Esophagus mucosa (tissue), 1 donor: ENCODE data around the gene FAM3C. TPM values are rescaled to one million over a fixed set of nuclear protein-coding genes. Genes with fewer than 3 reads are reported as not detected.

Experiments used
- ATAC-seq: fragments of 200-7000 bp; cut with Tn5 transposase; one replicate; pipeline ENCODE4 v1.9.1; 2020
- total RNA-seq: library from RNA; stranded (reverse); gene quantifications from one replicate; pipeline ENCODE4 v1.2.4, GENCODE V29; 2023
- donor health status: DM: yes; HTN: yes; CAD: no.

Gene FAM3C
- total RNA-seq, 1 donor from 2014 or later = 36.7 TPM

DNA sequence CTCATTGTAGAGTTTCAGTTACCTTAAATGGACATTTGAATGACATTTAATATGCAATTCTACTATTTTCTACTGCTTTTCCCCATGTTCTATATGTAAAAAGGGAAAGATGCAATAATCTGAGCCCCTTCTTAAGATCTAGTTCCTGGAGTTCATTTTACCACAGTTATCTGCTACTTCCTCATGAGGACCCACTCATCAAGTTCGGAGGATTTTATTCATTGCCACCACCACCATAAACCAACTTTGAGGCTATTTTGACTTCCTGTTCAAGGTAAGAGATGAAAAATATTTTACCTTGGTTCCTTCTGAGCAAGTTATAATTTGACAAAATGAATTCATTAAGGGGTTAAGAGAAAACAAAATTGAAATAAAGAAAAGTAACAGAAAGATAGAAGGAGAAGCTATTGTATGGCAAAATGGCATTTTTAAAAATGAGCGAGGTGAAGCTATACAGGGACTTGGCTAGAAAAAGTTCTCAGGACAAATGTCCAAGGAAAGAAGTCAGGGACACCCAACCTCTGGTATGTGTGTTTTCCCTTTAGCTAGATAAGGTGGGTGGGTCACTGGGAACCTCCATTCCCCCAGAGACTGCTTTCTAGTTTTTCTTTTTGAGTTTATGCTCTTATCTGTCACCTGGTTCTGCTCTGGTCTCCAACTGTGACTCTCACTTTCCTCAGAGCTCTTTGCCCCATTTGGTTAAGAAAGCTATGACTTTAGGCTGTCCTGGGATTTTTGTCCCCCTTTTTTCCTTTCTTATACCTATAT lies 14.9 kb upstream of the FAM3C start:
- ATAC-seq = no peak

DNA sequence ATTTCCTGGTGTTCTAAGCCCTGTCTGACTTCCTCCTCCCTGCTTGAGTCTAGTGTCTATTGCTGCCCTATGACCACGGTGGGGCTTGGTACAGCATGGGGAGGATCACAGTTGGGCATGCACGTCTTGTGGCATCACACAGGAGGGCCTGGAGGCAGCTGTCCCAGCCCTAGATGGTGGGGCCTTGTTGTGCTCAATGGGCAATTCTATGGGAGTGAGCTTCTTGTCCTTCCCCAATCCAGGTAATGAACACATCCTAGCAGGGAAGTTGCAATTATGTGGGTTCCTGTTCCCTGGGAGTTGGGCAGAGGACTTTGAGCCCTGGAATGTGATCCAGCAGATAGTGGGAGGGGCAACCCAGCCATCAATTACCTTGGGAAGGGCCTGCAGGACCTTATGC lies 10.8 kb upstream of the FAM3C start:
- ATAC-seq = no peak

DNA sequence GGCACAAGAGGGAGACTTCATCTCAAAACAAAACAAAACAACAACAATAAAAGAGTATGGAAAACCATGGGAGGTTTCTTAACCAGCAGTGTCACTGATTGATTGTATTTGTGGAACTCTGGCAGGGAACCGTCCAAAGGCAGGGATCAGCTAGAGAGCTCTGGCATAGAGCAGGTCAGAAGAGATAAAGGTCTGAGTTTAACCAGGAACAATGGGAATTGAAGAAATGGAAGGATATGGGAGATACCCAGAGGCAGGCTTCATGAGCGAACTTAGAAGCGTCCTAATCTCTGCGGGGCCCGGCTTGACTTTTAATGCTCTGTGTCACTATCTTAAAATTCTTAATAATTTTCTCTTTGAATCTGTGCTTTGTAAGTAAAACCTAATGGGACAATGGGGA lies 10.4 kb upstream of the FAM3C start:
- no peak for ATAC-seq

DNA sequence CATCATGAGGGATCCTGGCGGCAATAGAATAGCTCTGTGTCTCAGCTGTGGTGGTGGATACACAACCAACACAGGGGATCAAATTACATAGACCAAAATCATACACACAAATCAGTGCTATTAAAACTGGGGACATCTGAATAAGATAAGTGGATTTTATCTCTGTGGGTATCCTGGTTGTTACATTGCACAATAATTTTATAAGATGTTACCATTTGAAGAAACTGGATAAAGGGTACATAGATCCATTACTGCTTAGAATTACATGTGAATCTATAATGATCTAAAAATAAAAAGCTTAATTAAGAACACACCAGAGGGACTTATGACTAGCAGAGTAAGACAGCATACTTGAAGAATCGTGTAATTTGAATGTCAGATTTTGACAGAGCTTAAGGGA lies 8.2 kb upstream of the FAM3C start:
- no peak for ATAC-seq

DNA sequence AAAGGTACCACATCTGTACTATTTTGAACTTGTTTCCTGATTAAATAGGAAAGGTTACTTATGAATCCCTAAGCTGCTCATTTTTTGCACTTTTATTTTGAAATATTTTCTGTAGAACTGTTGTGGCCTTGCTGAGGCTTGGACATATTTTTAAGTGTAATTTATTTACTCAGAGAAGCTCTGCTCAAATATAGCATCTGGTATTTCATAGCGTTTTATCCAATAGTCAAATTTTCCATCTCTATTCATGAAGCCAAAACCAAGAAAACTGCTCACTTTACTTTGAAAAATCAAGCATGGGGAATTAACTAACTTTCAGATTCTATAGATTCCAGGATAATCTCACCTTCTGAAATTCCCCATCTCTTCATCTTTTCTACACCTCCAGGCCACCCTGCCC lies 6.6 kb upstream of the FAM3C start:
- no peak for ATAC-seq

DNA sequence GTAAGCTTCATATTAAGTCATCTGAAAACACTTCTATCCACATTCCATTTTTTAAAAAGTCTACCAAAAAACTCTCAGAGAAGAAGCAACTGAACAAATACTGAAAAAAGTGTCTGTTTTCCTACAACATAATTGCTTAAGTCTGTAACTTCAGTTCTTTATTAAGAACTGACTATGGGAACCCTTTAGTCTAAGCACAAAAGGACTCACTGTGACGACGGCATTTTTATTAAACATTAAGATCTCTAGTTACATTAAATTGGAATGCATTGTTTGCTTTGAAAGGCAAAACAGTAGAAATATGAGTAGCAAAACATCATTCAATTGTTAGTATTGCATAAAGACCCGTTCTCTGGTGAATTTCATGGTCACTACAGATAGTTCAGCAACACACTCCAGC lies 5.8 kb upstream of the FAM3C start:
- no peak for ATAC-seq

DNA sequence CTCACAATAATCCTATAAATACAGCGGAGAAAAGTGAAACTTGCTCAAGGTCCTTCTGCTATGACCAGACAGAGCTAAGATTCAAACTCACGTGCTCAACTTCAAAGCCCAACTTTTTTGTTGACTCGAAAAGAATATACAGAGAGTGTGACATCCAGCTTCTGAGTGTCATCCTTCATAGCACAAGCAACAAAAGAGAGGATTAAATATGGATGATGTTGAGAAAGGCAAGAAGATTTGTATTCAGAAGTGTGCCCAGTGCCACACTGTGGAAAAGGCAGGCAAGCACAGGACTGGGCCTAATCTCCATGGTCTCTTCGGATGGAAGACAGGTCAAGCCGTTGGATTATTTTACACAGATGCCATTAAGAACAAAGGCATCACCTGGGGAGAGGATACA lies 2.1 kb upstream of the FAM3C start:
- no peak for ATAC-seq

DNA sequence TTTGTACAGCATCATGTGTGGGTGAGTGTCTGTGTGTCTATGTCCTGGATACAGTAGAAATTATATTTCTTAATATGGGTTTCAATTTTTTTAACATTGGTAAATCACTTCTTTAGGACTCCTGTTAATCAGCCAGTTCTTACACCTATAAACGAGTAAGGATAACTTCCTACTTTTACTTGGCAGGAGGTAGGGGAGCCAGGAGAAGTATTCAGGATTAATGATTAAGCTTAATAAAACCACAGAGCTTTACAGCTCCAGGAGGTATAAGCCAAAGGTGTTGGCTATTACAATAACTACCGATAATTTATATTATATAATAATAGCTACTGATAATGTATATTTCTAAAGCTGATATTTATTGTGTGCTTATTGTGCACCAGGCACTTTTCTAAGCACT lies 1.7 kb upstream of the FAM3C start:
- ATAC-seq = no peak

DNA sequence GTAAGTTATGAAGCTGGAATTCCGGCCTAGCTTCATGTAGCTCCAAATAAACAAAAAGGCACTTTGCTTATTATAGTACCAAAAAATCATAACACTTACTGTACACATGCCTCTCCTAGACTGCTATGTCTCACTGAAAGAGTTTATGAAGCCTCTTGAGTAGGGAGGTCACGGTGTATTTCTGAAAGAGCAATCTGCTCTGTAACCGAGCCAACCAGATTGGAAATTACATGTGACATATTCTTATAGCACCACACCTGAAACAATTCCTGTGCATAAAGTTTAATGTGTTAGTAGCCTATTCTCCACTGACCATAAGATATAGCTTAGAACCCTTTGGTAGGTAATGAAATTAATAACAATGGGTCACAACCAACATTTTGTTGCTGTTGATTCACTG lies 1.3 kb upstream of the FAM3C start:
- ATAC-seq = no peak

DNA sequence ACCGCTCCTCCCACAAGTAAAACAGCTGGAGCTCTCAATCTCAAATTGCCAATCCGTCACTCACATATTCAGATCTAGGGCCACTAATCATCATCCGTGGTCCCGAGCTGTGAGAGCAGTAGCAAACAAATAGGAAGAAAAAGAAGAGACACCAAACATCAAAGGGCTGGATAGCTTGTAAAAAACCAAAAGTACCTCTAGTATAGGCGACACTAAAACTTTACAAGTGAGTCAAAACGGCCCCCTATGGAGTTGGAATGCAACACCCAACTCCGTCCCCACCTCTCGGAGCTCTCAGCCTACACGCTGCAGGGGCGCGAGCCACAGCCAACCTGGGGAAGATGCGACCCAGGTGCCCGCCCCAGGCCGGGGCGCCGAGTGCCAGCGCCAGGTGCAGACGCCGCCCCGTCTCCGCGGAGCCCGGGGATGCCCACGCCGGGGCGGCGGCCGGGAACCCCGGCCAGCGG lies 581 bp downstream of the FAM3C start:
- peak; percentile 46 for ATAC-seq

DNA sequence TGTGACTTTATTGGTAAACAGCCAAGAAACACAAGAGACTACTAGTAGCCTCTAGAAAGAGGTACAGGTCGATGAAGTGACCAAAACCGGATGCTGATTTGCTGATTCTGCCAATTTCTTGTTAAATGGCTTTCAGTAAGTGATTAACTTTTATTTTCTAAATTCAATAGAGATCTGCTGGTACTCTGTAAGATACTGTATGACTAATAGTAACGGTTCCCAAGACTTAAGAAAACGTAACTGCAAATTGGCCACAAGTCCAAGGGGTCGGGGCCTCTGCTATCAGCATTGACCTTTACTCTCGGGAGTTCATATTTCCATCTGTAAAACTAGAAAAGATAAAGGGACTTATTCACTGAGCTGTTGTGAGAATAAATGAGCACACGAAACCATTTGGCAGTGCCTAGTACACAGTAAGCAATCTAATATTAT lies 1.4 kb downstream of the FAM3C start:
- no peak for ATAC-seq

DNA sequence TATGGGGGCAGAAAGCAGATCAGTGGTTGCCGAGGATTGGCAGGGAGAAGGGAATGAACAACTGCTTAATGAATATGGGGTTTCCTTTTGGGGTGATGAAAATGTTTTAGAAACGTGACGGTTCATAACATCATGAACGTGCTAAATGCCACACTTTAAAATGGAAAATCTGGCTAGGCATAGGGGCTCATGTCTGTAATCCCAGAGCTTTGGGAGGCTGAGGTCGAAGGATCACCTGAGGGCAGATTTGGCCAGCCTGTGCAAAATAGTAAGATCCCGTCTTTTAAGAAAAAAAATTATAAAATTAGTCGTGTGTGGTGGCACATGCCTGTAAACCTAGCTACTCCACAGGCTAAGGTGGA lies 3.1 kb downstream of the FAM3C start:
- ATAC-seq = no peak

DNA sequence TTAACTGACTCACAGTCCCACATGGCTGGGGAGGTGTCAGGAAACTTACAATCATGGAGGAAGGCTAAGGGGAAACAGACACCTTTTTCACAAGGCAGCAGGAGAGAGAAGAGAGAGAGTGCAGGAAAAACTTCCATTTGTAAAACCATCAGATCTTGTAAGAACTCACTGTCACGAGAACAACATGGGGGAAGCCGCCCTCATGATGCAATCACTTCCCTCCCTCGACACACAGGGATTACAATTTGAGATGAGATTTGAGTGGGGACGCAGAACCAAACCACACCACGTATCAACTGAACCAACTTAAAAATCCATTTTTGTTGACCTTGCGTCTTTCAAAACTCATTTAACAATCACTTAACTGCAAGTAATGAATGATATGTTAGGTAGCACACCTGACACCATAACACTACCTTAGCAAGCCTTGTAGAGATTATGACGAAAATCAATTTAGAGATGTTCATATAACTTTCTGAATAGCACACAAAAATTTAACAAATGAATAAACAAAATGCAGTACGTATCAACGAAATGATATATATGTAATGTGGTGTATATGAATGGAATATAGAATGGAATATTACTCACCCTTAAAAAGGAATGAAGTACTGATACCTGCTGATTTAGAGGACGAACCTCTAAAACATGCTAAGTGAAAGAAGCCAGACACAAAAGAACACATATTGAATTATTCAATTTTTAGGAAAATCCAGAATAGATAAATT lies 3.7 kb downstream of the FAM3C start:
- ATAC-seq = no peak

DNA sequence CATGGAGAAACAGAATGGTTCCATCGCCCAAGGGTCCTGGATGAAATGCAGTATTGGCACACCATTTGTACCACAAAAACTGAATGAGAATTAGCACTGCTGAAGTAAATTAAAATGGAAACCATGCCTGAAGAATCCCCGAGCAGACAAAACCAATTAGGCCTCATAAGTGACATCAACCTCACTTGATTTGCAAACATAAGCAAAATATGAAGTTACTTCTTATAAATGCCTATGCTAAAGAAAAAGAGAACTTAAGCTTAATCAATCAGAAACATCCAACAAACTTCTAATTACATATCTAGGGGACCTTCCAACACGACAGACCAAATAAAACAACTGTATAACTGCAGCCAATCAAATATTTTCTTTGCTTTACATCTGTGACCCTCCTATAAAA lies 4.4 kb downstream of the FAM3C start:
- no peak for ATAC-seq

DNA sequence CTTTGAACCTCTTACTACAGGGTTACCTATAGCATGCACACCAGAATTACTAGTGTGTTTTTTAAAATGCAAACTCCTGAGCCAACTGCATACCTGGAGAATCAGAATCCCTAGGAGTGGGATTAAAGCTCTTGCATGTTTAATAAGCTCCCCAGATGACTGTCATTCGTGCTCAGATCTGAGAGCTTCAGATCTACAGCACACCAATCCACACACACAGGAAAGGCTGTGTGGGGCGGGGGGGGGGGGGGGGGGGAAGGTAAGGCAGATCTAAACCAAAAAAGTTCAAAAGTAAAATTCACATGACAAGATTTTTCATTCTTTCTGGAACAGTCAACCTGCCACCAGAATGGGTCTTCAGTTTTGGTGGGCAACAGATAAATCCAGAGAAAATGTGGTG lies 5.5 kb downstream of the FAM3C start:
- ATAC-seq = no peak

DNA sequence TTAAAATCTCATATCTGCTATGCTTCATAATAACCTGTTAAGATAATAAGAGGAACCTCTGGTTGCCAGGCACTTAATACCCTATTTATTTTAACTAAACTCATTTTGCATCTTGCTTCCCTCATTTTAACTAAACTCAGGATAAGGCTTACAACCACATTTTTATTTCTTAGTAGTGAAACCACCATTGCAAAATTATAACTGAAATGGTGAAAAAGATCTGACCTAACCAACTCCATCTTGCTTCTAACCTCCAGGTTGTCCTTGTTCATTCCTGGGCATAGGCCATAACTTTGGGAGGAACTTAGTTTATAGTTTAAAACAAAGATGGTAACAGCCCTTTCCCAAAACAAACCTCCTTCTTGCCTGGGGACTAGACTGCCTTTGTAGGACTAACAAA lies 6.0 kb downstream of the FAM3C start:
- no peak for ATAC-seq

DNA sequence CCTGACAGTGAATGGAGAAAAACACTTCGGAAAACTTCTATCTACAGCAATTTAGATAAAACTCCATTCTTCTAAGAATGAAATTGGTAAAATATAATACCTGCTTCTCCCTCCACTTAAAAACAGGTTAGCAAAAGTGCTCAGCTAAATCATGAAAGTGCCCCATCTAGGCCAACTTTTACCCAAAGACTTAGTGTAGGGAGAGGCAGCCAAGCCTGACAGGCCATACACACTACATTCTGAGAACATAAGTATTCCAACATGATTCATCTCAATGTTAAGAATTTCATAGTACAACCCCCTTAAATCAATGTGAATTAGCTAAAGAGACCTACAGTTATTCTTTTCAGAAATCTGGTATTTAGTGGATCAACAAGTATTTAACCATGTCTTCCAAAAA lies 7.2 kb downstream of the FAM3C start:
- ATAC-seq = no peak

DNA sequence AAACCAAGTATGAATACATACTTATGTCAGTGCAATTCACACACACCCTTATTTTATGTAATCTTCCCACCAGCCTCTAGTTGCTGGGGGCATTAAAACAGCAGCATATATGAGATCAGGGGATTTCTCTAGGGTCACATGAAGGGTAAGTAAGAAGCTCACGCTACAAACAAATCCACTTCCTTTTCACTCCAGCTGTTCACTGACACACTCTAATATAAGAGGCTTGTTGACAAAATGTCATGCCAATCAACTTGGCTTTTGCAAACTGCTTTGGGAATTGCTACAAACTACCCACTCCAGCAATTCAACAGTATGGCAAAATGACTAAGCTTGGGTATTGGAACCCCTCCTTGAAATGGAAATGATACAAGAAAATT lies 10.3 kb downstream of the FAM3C start:
- peak; percentile 36 for ATAC-seq

DNA sequence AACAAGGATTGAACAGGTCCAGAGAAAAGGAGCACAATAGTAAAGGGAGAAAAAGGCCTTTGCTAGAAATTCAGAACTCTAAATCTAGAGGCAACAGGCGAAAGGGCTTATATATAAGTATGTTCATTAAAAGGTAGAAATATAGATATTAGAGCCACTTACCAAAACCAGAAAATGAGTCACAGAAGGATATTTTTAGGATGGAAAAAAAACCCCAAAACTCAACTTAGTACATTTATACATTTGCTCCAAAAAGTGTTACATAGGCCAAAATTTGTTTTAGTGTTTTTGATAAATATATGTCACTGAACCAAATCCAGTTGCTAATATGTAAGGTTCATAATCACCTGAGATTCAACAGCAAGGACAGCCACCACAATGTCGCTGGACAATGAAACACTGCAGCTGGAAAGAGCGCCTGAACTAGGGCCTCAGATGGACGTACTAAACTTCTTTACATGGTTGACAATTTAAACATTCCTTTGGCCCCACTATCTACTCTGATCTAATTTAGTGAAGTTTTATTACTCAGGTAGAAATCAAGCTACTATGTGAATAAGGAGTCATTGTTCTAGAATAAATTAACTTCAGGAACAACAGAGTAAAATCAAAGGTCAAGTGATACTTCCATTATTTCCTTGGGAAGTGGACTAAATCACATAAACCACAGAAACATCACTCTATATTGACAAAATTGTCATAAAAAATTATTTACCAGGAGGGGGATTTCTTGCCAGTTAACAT lies 10.9 kb downstream of the FAM3C start:
- ATAC-seq = no peak

DNA sequence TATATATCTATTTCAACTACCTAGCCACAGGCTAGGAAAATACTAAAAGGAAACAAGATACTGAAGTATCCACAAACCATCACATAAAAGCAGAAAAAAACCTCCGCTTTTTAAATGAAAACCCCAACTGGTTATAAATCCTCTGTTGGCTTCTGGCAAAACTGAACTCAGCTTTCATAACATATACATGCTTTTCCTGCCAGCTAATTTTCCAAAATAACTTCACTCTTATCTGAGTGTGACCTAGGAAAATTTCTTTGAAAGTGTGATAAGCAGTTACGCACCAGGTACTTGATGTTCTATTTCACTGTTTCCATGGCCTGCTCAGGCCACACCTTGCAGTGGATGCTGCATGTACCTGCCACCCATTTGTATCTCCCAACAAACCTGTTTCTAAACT lies 11.8 kb downstream of the FAM3C start:
- no peak for ATAC-seq

DNA sequence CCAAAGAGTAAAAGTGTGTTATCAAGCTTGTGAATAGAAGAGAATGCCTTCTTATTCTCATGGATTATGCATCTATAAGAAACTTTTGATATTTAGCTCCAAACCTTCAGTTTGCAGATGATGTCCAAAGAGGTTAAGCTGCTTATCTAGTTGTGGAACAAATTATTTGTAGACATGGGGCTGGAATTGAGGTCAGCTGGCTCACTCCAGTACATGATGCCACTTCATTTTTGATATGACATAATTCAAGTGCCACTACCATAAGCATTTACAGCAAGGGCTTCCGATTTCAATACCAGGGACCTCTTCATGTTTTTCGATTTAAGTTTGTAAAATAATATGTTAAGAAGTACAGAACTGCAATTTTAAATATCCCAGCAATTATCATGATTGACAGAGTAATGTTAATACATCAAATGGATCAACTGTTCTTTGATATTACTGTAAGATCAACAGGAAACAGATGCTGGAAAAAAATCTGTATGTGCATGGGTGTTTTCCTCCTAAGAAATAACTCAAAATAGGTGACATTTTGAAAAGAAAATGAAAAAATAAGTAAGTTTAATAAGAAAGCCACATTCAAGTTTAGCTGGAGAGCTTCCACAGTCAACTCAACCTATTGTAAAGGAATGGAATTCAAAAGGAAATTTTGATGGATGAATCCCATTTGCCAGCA lies 12.7 kb downstream of the FAM3C start:
- no peak for ATAC-seq

DNA sequence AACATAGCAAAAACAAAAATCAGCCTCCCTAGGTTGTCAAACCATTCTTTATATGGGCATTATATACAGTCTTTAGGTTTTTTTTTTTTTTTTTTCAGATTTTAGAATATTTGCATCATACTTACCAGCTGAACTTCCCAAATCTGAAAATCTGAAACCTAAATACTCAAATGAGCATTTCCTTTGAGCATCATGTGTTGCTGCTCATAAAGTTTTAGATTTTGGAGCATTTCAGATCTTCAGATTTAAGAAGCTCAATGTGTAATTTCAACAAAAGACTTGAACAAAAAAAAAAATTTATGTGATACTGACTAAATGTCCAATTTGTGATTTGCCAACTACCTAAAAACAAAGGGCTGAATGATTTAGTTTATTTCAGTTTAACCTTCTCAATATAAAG lies 13.6 kb downstream of the FAM3C start:
- no peak for ATAC-seq

DNA sequence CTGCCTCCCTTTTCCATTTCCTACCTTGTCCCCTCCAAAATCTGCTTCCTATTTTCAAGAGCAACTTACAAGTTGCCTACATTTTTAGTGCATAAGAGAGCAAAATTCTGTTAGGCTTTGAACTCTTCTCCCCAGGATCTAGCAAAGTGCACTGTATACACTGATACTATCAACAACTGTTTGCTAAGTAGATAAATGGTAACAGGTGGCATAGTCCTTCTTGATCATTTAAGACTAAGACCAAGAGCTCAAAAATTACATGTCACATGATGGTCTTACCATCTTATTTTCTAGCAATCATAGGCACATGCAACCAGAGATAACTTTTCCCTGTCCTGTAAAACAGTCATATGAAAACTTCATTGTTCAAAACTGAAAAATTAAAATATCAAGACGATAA lies 16.2 kb downstream of the FAM3C start:
- ATAC-seq = no peak
